K562 treated with DMSO at 1 percent for 4 hours (cell line): ENCODE data around the gene TUSC2. TPM values are rescaled to one million over a fixed set of nuclear protein-coding genes. Genes with fewer than 3 reads are reported as not detected.

Experiments used
- total RNA-seq: library from RNA; unstranded; fragments of 300-600 nt; gene quantifications from 2 replicates; pipeline ENCODE4 v1.2.3, GENCODE V29; 2022; ENCODE audit not compliant: insufficient read depth

Gene TUSC2, protein sequence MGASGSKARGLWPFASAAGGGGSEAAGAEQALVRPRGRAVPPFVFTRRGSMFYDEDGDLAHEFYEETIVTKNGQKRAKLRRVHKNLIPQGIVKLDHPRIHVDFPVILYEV
- 29.7 and 46.9 TPM in 2 replicates for total RNA-seq

DNA sequence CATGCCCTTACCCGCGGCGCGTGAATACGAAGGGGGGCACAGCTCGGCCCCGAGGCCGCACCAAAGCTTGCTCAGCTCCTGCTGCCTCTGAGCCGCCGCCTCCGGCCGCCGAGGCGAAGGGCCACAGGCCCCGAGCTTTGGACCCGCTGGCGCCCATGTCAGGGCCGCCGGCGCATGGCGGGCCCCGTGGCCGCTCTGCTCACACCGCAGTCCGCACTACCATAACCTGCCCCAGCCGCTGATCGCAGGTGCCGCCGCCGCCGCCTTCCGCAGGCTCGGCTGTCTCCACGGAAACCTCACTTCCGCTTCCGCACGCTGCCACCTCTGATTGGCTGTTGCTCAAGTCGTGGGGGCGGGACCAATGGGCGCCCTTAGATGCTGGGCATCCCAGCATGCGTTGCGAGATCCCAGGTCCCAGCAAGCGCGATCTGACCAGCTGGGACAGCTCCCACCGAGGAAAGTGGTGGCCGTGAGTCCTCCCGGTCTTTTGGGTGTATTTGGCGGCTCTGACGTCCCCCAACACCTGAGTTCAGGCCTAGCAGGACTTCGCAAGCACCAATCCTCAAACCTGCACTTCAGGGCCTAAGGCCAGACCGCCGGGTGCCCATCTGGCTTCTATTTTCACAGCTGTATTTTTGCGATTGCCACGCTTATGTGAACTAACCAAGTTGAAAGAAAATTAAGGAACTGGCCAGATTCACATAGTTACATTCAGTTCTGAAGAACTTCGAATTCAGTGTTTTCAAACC lies at the start of gene TUSC2:
TUSC2 (minus strand) TSS at position 281 of the 749 bp plus-strand sequence; CDS start at position 157, 124 bp downstream.

DNA sequence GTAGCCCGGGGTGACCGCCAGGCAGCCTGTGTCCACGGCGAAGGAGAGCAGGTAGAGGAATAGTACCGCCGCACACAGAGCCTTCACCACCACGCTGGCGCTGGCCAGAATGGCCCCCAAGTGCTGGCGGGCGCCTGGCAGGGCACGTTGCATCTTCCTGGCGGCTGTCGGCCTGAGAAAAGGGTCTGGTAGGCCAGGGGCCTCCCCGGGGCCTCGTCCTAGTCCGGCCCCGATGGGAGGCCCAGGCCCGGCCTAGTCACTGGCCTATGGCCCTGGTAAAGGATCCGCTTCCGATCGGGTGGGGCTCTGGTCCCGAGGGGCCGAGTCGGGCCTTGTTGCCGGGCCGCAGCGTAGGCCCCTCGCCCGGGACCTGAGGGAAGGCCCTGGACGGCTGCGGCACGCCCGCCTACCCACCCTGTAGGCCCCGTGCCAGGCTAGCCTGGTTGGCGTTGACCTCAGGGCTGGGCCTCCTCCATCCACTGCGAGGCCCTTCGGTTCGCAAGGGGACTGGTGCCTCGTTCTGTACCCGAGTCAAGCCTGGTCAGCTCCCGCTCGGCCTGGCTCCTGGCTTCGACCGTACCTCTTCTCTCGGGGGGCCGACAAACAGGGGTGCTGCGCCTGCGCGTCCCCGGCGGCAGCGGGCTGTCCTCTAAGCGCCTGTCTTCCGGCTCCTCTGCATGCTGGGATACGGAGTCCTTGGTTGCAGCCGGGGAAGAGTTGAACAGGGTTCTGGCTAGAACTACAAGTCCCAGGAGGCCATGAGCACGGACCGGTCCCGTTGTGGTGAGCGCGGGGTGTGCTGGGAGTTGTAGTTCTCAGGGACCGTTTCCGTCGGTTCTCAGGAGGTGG lies 31.1 kb upstream of the TUSC2 start, which contains the start of gene TMEM115:
TMEM115 (minus strand) TSS at position 611 of the 849 bp plus-strand sequence; CDS start at position 153, 458 bp downstream.

DNA sequence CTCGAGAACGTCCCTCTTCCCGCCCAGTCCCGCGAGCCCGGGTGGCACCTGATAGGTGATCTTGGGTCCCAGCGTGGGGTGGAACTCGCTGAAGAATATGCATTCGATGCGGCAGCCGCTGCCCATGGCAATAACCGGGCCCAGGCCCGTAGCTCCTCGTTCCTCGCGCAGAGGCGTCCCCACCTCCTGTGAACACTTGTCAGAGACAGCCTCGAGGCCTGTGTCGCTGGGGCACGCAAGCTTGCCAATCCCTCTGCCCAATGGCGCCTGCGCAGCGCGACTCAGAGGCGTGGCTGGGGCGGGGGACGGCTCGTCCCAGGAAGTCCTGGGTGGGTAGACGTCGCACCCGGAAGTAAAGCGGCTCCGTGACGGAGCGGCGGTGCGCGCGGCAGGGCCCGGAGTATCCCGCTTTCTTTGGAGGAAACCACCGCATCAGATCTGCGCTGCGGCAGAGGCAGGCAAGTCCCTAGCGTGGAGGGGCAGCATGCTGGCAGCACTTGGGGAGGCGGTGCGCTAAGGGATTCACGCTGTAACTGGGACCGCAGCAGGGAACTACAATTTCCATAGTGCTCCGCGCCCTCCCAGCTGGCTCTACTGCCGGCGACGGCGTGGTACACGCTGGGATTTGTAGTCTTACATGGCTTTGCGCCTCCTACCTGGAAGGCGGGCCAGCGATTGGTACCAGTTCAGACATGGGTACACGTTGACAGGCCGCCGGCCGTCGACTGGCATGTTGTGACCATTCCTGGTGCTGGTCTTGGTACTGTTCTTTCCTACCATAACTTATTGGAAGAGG lies 22.7 kb upstream of the TUSC2 start, which contains the start of the genes CYB561D2 and NPRL2:
CYB561D2 (plus strand) TSS at position 336 of the 796 bp plus-strand sequence. CDS start 572 bp downstream, outside the sequence.
NPRL2 (minus strand) TSS at position 249 of the 796 bp plus-strand sequence; CDS start at position 126, 123 bp downstream.

DNA sequence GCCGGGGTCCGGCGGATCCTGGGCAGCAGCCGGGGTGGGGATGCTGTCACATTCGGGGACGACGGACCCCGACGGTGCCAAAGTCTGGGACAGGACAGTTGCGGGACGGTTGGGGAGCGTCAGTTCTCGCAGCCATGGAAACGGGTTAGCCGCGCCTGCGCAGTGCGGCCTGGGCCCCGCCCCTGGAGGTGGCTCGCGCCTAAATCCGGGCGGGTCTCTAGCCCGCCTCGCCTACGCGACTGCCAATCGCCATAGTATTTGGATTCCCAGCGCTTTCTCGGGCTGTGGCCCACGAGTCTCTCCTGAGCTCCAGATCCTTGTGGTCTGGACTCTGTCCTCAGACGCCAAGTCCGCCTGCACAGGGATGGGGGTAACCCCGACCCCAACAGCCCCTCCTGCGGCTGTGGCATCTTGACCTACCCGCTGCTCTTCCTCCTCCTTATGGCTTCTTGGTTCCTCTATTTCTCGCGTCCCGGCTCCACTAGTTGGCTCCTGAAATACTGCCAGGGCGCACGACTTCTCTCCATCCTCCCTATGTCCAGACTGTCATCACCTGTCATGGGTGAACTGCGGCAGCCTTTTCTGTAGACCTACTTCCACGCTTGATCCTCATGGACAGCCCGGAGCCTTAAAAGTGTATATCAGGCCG lies 17.7 kb upstream of the TUSC2 start, which contains the start of gene ZMYND10:
ZMYND10 (minus strand) TSS at position 147 of the 649 bp plus-strand sequence. CDS start 153 bp downstream, outside the sequence.

DNA sequence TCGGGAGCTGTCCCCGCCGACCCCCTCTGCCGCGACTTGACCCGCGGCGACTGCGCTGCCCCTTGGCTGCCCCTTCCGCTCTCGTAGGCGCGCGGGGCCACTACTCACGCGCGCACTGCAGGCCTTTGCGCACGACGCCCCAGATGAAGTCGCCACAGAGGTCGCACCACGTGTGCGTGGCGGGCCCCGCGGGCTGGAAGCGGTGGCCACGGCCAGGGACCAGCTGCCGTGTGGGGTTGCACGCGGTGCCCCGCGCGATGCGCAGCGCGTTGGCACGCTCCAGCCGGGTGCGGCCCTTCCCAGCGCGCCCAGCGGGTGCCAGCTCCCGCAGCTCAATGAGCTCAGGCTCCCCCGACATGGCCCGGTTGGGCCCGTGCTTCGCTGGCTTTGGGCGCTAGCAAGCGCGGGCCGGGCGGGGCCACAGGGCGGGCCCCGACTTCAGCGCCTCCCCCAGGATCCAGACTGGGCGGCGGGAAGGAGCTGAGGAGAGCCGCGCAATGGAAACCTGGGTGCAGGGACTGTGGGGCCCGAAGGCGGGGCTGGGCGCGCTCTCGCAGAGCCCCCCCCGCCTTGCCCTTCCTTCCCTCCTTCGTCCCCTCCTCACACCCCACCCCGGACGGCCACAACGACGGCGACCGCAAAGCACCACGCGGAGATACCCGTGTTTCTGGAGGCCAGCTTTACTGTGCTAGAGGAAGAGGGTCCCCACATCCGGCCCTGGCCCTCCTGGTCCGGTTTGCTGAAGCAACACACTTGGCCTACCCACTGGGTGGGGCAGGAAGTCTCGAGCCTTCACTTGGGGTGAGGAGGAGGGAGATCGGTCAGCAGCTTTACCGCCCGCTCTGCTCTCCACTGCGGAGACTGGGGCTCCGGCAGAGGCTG lies 12.7 kb upstream of the TUSC2 start, which contains the start of gene RASSF1:
RASSF1 (minus strand) TSS at position 389 of the 882 bp plus-strand sequence; CDS start at position 358, 31 bp downstream.

DNA sequence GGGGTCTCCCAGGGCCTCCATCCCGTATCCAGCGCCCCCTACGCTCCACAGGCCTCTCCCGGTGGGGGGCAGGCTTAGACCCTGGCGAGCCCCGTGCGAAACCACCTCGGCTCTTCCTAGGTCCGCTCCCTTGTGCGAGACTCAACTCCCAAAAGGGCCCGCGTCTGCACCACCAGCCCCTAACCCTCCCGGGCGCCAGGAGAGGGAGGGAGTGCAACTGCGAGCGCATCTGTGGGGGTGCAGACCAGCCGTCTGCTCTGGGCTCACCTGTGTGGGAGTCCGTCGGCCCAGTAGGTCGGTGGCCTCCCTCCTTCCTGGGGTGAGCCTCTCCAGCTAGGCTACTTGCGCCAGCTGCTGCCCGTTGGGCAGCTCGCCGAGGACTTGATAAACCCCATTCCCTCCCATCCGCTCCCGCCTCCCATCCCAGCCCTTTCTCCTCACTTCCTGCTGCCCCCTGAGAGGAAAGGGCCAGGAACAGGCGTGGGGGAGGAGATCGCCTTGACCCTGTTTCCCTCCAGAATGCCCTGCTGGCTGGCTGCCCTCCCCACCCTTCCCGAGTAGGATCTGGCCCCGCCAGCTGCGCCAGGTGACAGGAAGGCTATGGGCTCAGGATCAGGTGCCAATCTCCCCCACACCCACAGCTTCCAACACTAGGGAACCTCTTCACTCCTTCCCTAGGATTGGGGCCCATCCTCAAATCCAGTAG lies 5.5 kb downstream of the TUSC2 start, which contains the start of gene HYAL2:
HYAL2 (minus strand) TSS at position 360 of the 706 bp plus-strand sequence. CDS start 2,256 bp downstream, outside the sequence.

DNA sequence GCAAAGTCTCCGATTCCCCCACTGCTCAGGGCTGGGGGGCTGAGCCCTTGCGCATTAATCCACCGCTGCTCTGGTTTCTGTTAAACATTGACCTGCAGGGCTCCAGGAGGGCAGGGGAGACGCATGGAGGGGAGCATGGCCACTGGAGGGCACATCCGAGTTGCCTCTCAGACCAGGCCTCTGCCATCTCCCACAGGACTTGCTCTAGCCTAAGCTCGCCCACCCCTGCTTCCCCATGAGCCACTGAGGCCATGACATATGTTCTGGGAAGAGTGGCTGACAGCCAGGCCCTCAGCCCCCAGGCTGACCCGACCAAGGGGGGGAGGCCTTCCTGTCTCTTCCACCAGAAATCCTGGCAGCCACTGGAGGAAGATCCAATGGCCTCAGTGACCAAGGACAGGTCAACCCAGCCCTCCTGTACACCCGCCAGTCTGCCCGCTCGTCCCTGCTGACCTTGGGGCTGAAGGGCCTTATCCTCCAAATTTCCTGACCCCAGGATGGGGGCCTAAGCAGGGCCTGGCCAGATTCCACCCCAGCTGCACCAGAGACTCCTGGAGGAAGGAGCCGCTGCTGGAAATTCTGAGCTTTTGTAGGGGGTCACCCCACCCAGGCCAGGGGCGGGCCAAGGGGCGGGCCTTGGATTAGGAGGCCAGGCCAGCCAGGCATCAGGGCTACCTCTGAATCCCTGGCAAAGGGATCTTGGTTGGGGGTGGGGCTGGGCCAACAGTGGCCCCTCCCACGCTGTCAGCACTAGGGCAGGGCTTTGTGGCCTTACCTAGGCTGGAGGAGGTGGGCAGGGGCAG lies 24.8 kb downstream of the TUSC2 start, which contains the start of gene HYAL1:
HYAL1 (minus strand) TSS at position 562 of the 803 bp plus-strand sequence. CDS start 618 bp downstream, outside the sequence.

DNA sequence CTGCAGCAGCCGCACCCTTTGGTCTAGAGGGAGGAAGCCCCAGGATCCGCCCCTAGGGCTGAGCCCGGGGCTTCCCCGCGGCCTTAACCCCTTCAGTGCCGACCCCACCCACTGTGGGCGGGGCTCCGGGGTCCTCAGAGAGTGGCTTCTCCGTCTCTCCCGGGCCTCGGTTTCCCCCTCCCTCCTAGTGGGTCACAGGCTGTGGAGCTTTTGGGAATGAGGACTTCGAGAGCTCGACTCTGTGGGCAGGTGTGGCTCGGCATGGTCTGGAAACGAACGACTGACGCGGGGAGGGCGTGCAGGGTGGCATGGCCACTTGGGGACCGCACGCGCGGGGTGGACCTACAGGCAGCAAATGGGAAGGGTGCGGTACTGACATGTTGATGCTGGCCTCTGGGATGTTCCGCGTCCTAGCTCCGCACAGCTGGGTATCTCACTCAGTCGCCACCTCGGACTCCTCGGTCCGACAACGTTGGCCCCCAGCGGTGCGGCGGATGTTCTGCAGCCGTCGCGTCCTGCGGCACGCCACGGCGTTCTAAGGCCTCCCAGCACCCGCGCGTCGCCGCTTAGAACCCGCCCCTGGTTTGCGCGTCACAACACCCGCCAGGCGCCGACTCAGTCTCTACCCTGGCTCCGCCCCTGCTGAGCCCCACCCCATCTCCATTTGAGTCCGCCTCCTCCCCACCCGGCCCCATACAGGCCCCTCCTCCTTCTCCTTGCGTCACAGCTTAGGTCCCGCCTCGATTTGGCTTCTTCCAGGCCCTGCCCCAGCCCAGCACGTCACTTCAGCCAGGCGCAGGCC lies 29.0 kb downstream of the TUSC2 start, which contains the start of the genes HYAL3 and NAA80:
HYAL3 (minus strand) TSS at position 570 of the 802 bp plus-strand sequence. CDS start 3,803 bp downstream, outside the sequence.
NAA80 (minus strand) TSS at position 570 of the 802 bp plus-strand sequence. CDS start 1,942 bp downstream, outside the sequence.

DNA sequence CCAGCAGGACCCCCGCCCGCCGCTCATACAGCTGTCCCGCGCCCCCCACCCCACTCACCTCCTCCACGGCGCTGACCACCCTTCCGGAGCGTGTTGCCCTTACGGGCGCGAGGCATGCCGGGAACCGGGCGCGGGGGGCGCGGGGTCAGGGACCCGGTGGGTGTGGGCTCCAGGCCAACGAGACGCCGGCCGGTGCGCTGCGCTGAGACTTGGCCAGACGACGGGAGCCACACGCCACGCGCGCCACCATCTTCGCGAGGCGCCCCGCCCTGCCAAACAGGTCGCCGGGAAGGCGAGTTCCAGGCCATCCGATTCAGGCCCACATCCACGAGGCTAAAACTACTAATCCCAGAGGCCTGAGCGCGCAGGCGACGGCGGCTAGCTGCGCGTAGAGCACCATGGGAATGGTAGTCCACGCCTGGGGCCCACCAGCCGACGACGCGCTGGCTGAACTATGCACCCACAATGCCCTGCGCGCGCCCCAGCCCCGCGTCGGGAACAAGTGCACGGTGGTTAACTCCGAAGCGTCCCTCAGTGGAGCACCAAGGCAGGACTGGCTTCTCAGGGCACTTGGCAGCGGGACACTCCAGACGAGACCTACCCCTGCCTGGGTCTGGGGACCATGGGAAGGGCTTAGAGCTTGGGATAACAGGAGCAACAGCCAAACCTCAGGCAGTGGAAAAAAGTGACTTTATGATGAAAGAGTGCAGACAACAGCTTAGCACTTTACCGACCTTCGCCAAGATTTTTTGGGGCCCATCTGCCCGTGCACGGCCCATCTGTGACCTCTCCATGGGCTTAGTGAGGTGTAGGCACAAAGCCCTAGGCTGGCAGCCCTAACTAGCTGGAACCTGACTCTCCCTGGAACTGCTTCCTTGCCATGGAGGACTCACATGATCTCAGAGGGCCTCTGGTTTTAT lies 35.6 kb downstream of the TUSC2 start, which contains the start of gene IFRD2:
IFRD2 (minus strand) TSS at position 271 of the 920 bp plus-strand sequence; CDS start at position 116, 155 bp downstream.

DNA sequence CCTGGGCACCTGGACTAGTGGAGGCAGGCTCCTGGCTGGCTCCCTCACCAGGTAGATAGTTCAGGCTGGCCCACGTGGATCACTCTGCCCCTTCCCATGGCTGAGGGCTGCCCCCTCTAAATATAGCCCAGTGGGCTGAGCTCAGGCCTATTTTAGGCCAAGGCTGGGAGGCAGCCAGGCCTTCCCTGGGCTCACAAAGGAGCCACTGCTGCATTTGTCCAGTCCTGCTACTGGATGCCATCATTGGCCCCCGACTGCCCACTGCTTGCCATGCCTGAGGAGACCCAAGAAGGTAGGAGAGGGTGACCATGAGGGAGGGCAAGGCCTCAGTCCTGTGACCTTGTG lies 49.2 kb downstream of the TUSC2 start, which contains the start of gene LSMEM2:
LSMEM2 (plus strand) TSS at position 208 of the 345 bp plus-strand sequence; CDS start at position 235, 27 bp downstream.

Other genes starting within 250 kb of the TUSC2 start
- gene RBM5, start 239.3 kb downstream of the TUSC2 start, total RNA-seq: 38.5 and 47.1 TPM in 2 replicates
- 2.4 and 3.7 TPM in 2 replicates for gene SEMA3F, start 172.9 kb downstream of the TUSC2 start, total RNA-seq
- gene GNAT1, start 136.6 kb downstream of the TUSC2 start, total RNA-seq: not detected in 2 replicates
- not detected in 2 replicates for gene SLC38A3, start 123.0 kb downstream of the TUSC2 start, total RNA-seq
- 85.7 and 91.4 TPM in 2 replicates for gene GNAI2, start 92.0 kb downstream of the TUSC2 start, total RNA-seq
- gene SEMA3B, start 59.1 kb downstream of the TUSC2 start, total RNA-seq: 2.9 and 3.8 TPM in 2 replicates
- gene LSMEM2, start 49.1 kb downstream of the TUSC2 start, total RNA-seq: 0.47 TPM in 1 of 2 replicates, not detected in the other
- 36.1 and 41.2 TPM in 2 replicates for gene IFRD2, start 35.8 kb downstream of the TUSC2 start, total RNA-seq
- gene HYAL3, start 28.8 kb downstream of the TUSC2 start, total RNA-seq: 11.0 and 12.0 TPM in 2 replicates
- gene NAA80, start 28.8 kb downstream of the TUSC2 start, total RNA-seq: 9.2 and 10.6 TPM in 2 replicates
- 3.6 and 4.9 TPM in 2 replicates for gene HYAL1, start 24.6 kb downstream of the TUSC2 start, total RNA-seq
- gene HYAL2, start 5.5 kb downstream of the TUSC2 start, total RNA-seq: 7.4 and 12.3 TPM in 2 replicates
- gene RASSF1, start 12.6 kb upstream of the TUSC2 start, total RNA-seq: 75.6 and 80.3 TPM in 2 replicates
- 1.7 and 2.7 TPM in 2 replicates for gene ZMYND10, start 17.5 kb upstream of the TUSC2 start, total RNA-seq
- 28.9 and 35.2 TPM in 2 replicates for gene NPRL2, start 22.6 kb upstream of the TUSC2 start, total RNA-seq
- 9.7 and 11.7 TPM in 2 replicates for gene CYB561D2, start 22.6 kb upstream of the TUSC2 start, total RNA-seq
- gene TMEM115, start 31.3 kb upstream of the TUSC2 start, total RNA-seq: 26.6 and 33.3 TPM in 2 replicates
- 0.35 TPM in 1 of 2 replicates, not detected in the other for gene CACNA2D2, start 175.4 kb upstream of the TUSC2 start, total RNA-seq
- gene C3orf18, start 239.5 kb upstream of the TUSC2 start, total RNA-seq: 2.2 and 7.2 TPM in 2 replicates
- gene HEMK1, start 241.3 kb upstream of the TUSC2 start, total RNA-seq: 8.9 and 10.4 TPM in 2 replicates